GM12801 (cell line): Measurements from ENCODE around the gene PKD2.

ENCODE experiments used
- TF ChIP-seq, protein P1 (sequence below): IDR thresholded peaks from one replicate; pipeline ENCODE4 v1.5.1; 2011; ENCODE audit warnings: control low read depth; ENCODE audit not compliant: insufficient read length; ENCODE audit errors: extremely low read depth

The PKD2 gene

GRCh38 chr4:88007304-88008121 lies at the start of gene PKD2:
Gene PKD2, plus strand, starts transcription at chr4:88007635. Its CDS starts 99 bp downstream, at chr4:88007734.
- TF ChIP-seq, protein P1, sequence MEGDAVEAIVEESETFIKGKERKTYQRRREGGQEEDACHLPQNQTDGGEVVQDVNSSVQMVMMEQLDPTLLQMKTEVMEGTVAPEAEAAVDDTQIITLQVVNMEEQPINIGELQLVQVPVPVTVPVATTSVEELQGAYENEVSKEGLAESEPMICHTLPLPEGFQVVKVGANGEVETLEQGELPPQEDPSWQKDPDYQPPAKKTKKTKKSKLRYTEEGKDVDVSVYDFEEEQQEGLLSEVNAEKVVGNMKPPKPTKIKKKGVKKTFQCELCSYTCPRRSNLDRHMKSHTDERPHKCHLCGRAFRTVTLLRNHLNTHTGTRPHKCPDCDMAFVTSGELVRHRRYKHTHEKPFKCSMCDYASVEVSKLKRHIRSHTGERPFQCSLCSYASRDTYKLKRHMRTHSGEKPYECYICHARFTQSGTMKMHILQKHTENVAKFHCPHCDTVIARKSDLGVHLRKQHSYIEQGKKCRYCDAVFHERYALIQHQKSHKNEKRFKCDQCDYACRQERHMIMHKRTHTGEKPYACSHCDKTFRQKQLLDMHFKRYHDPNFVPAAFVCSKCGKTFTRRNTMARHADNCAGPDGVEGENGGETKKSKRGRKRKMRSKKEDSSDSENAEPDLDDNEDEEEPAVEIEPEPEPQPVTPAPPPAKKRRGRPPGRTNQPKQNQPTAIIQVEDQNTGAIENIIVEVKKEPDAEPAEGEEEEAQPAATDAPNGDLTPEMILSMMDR: no peak

- TF ChIP-seq, protein P1: no peak
Observed at GRCh38 chr4:87961993-87962392, 45.4 kb upstream of the PKD2 start.

GRCh38 chr4:87962398-87963146 lies 44.9 kb upstream of the PKD2 start:
- TF ChIP-seq, protein P1: no peak

- TF ChIP-seq, protein P1: no peak
Observed at GRCh38 chr4:87965501-87965975, 41.9 kb upstream of the PKD2 start.

DNA sequence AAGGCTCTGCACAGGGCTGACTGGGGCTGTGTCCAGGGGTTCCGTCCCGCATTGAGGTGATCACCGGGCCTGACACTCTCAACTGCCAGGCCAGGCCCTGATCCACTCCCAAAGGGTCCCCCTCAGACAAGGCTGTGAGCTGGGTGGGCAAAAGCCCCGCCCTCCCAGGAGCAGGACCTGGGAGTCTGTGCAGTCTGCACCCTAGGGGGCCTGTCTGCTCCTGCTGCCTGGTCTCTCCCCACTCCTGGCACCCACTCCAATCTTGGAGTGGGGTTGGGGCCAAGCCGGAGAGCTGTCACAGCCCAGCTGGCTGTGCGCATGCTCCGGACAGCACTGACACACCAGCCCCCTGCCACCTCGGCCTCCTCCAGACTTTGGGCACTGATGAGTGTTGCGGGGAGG lies 41.3 kb upstream of the PKD2 start:
- TF ChIP-seq, protein P1: no peak

DNA sequence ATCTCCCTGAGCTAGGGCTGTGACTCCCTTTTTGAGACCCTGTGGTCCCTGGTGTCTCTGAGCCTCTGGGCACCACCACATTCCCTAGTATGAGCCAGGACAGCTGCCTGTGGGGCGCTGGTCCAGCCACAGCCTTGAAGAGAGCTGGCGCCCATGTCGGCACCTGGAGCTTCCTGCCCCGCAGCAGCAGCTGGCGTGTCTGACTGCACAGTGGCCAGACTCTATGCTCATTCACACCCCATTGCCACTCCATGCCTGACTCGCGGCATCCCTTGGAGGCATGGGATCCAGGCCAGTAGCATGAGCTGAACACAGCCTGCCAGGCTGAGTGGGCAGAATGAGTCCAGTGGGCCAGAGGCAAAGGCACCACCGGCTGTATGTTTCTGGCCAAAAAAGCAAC lies 40.2 kb upstream of the PKD2 start:
- TF ChIP-seq, protein P1: no peak

GRCh38 chr4:87970121-87970520 lies 37.3 kb upstream of the PKD2 start:
- TF ChIP-seq, protein P1: no peak
